Activated naive CD4-positive, alpha-beta T cell treated with anti-CD3 and anti-CD28 coated beads, Interleukin-2, amount 10 ng/mL, durations not matched to agents 5 hours and 36 hours (primary cell): ENCODE measurements around the gene OMD. TPM values are rescaled to one million over a fixed set of nuclear protein-coding genes. Genes with fewer than 3 reads are reported as not detected.

Source experiments
- total RNA-seq, 2 experiments: library from RNA; stranded (reverse); gene quantifications; one replicate each; pipeline ENCODE4 v1.2.3, GENCODE V29; 2021

OMD gene, protein sequence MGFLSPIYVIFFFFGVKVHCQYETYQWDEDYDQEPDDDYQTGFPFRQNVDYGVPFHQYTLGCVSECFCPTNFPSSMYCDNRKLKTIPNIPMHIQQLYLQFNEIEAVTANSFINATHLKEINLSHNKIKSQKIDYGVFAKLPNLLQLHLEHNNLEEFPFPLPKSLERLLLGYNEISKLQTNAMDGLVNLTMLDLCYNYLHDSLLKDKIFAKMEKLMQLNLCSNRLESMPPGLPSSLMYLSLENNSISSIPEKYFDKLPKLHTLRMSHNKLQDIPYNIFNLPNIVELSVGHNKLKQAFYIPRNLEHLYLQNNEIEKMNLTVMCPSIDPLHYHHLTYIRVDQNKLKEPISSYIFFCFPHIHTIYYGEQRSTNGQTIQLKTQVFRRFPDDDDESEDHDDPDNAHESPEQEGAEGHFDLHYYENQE
- not detected for total RNA-seq

DNA sequence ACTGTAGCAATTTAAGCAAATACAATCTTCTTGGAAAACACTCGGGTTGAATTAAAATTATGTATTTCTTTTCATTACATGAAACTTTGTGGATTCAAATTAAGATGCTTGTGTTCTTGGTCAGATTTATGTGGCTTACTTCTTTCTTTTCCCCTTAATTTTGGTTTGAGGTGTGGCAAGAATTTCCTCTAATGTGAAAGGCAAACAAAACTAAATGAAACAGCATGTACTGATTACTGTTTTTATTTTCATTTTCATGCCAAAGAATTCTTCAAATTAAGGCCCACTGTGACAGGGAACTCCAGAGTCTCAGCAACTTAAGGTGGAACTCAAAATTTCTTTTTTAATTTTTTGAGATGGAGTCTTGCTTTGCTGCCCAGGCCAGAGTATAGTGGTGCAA is at the start of gene OMD:
Gene OMD, minus strand, starts transcription at position 132 of the 400 bp plus-strand sequence. CDS start 6,913 bp downstream, outside the sequence.

DNA sequence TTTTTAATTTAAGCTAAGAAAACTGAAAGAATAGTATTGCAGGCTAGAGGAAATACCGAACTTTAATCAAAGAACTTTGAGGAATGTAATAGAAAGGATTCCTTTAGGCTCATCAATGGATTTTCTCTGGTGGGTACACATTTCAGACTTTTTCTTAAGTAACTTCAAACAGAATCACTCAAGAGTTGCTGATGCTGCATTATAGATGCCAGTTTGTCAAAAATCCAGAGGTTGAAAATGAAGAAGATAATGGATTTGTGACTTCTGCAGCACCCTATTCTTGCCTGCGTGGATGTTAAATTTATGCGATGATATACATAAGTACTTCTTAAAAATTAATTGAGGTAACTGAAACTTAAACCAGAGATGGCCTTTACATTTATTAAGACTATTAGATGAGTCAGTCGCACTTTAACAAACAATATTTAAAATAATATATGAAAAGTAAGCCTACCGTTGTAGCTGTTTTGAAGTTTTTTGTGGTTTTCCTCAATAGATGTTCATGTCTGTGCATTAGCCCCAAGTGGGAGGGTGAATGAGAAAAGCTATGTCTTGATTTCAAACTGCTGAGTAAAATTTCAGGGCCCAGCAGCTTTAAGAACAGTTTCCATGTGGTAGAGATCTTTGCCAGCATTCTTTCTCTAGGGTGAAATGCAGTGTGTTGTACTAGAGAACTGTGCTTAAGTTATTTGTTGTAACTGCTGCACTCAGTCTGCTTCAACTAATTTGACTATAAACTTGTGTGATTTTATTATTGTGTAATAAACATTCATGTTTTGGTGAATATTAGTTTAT is 20.0 kb downstream of the OMD start, which contains the start of gene OGN:
Gene OGN, minus strand, starts transcription at position 537 of the 795 bp plus-strand sequence. CDS start 1,171 bp downstream, outside the sequence.

Other genes with a start within 250 kb of the OMD start
- gene IARS1, start 130.8 kb downstream of the OMD start, total RNA-seq: 100 to 1,000 TPM; 113 to 115 TPM
- 10 to 100 TPM; 56.2 to 58.4 TPM for gene NOL8, start 99.1 kb downstream of the OMD start, total RNA-seq
- 10 to 100 TPM; 12.4 to 14.1 TPM for gene CENPP, start 98.5 kb downstream of the OMD start, total RNA-seq
- gene OGN, start 19.9 kb downstream of the OMD start, total RNA-seq: not detected
- not detected for gene ASPN, start 58.0 kb upstream of the OMD start, total RNA-seq
- not detected for gene ECM2, start 111.5 kb upstream of the OMD start, total RNA-seq
- gene IPPK, start 245.7 kb upstream of the OMD start, total RNA-seq: 1 to 10 TPM; 8.7 to 9.0 TPM